ENCODE results near the gene AKAP8.

The AKAP8 gene

DNA sequence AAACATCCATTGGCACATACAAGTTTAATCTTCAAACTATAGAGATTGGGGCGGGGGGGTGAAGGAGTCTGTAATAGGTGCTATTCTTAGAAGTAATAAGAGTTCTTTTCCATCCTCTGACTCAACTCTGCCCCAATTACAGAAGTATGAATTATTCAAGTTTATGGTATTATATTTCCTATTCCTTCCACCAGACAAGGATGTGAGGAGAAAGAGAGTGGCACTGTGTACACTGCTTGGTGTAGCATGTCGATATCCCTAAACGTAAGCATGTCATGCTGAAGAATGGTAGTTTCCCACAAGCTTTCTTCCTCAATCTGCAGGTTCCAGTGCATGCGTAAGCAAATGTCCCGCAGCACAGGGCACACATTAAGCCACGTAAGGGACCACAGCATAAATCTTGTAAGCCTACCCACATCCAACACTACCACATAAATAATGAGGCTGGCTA is 61.3 kb downstream of the AKAP8 start:
- TF ChIP-seq, protein P1, sequence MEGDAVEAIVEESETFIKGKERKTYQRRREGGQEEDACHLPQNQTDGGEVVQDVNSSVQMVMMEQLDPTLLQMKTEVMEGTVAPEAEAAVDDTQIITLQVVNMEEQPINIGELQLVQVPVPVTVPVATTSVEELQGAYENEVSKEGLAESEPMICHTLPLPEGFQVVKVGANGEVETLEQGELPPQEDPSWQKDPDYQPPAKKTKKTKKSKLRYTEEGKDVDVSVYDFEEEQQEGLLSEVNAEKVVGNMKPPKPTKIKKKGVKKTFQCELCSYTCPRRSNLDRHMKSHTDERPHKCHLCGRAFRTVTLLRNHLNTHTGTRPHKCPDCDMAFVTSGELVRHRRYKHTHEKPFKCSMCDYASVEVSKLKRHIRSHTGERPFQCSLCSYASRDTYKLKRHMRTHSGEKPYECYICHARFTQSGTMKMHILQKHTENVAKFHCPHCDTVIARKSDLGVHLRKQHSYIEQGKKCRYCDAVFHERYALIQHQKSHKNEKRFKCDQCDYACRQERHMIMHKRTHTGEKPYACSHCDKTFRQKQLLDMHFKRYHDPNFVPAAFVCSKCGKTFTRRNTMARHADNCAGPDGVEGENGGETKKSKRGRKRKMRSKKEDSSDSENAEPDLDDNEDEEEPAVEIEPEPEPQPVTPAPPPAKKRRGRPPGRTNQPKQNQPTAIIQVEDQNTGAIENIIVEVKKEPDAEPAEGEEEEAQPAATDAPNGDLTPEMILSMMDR (IDR thresholded peaks at IDR 0.05): no peak
- TF ChIP-seq ZFX (IDR thresholded peaks at IDR 0.05; ENCODE audit: borderline replicate concordance): no peak
- no peak overlapping the region for H3K27ac ChIP-seq

DNA sequence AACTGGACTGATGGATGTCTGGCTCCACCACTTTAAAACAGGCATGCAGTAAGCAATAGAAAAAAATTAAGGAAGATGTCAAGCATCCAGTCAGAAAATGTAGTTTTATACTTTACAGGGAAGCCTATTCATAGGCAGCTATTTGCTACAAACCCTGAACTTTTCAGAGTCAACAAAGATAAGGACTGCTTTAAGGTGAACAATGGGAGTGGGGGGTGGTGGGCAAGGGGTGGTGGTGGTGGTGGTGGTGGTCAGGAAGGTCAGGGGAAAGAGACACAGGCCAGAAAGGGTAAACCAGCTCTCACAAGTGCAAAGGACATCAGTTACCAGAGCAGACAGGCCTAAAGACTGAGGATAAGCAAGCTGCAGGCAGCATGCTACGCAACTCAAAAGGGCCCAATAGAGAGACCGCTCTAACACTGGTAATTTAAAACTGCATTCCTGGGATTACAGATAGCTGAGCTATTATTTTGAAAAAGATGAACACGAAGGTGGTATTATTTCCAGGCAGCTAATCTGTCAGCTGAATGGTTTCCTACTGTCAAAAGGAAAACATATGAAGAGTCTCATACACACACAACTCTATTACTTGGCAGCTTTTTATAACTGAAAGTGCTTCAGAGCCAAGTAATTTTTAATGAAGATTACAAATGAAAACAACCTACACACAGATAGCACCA is 62.1 kb downstream of the AKAP8 start:
- no peak overlapping the region for H3K27ac ChIP-seq
- TF ChIP-seq, protein P1 (IDR thresholded peaks at IDR 0.05): no peak
- no peak for TF ChIP-seq ZFX (IDR thresholded peaks at IDR 0.05; ENCODE audit: borderline replicate concordance)

DNA sequence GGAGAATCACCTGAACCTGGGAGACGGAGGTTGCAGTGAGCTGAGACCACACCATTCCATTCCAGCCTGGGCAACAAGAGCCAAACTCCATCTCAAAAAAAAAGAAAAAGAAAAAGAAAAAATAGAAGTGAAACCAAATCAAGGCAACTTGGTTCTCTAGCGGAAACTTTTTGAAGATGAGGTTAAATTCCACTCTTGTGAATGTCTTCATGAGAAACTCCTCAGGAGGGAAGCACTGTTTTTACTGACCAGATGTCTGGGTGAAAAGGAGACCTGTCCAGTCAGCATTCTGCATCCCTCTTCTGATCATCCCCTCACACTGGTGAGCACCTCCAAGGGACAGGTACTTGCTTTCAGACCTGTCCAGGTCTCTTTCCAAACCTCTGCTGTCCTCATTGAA is 63.1 kb downstream of the AKAP8 start:
- H3K27ac ChIP-seq: no peak overlapping the region

DNA sequence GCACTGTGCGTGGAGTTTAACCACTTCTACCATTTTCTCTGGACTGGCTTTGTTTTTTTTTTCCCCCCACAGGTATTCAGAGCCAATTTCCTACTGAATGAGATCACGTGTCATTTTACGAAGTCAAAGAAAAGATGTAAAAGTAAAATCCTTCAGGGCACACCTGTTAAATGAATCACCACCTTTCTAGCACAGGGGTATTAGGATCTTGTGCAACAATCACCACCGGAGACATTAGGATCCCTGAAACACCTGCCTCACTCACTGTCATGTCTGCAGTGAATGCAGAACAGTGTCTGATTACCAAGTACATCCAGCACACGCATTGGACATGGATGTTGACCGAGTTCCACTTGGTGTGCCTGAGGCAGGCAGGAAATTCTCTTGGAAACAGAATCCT is 64.5 kb downstream of the AKAP8 start:
- no peak overlapping the region for H3K27ac ChIP-seq
- TF ChIP-seq, protein P1 (IDR thresholded peaks at IDR 0.05): no peak
- no peak for TF ChIP-seq ZFX (IDR thresholded peaks at IDR 0.05; ENCODE audit: borderline replicate concordance)

More for the DNA sequence above, 63.1 kb downstream of the AKAP8 start:
- TF ChIP-seq, protein P1 (IDR thresholded peaks at IDR 0.05): no peak
- no peak for TF ChIP-seq ZFX (IDR thresholded peaks at IDR 0.05; ENCODE audit: borderline replicate concordance)

DNA sequence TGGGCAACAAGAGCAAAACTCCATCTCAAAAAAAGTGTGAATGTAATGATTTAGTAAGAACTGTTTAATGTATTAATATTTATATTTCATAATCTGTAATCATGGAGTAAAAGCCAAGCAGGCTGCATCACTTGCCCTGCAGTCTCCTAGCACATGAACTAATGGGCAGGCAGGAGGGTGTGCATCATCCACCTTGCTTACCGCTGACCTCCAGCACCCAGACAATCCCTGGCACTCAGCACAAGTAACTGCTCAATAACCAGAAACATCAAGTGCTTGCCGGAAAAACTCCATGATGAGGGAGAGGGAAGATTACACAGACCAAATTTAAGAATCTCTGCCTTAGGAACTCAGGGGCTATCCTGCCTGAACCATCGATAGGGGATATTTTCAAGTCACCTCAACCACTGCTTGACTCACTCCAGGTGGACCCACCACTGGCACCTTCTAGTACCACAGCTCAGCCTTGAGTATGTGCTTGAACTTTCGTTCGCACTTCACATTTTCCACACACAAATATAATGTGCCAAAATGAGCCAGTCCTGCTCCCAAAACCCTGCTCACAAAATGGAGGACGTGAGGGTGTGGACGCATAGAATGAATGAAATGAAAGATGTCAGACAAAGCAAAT is 65.8 kb downstream of the AKAP8 start:
- TF ChIP-seq, protein P1 (IDR thresholded peaks at IDR 0.05): no peak
- no peak for TF ChIP-seq ZFX (IDR thresholded peaks at IDR 0.05; ENCODE audit: borderline replicate concordance)
- no peak overlapping the region for H3K27ac ChIP-seq

DNA sequence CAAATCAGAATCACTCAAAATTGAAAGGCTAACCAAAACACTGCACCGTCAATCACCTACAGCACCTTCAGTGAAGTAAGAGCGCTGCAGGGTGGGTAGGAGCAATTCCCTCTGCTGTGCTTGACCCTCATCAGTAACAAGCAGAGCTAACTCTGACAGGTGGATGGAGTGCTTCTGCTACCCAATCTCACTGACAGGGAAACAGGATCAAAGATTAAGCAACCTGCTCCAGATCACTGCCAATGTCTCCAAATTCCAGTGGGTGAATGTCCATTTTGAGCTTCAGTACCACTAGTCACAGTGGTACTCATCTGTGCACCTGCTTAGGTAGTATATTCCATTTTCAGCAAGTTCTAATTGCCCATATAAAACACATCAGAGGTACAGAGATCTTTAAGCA is 72.4 kb downstream of the AKAP8 start:
- H3K27ac ChIP-seq: no peak overlapping the region
- TF ChIP-seq ZFX (IDR thresholded peaks at IDR 0.05; ENCODE audit: borderline replicate concordance): no peak
- TF ChIP-seq, protein P1 (IDR thresholded peaks at IDR 0.05): no peak

Measured in 22Rv1 (cell line).